NCI-H1105 treated with DMSO at 0.1 percent for 48 hours (cell line): ENCODE data around the gene SFN.
A peak's percentile ranks its signal among the peaks of the same experiment; 100 is the strongest.
"Not testable (repeated sequence)": the region's sequence is repeated elsewhere in the genome, so short reads cannot be mapped to it uniquely, and the experiment has no call there.

Experiments used
- DNase-seq: peaks from one replicate; lab custom pipeline; 2025; lab: John Stamatoyannopoulos, UW

The SFN gene

DNA sequence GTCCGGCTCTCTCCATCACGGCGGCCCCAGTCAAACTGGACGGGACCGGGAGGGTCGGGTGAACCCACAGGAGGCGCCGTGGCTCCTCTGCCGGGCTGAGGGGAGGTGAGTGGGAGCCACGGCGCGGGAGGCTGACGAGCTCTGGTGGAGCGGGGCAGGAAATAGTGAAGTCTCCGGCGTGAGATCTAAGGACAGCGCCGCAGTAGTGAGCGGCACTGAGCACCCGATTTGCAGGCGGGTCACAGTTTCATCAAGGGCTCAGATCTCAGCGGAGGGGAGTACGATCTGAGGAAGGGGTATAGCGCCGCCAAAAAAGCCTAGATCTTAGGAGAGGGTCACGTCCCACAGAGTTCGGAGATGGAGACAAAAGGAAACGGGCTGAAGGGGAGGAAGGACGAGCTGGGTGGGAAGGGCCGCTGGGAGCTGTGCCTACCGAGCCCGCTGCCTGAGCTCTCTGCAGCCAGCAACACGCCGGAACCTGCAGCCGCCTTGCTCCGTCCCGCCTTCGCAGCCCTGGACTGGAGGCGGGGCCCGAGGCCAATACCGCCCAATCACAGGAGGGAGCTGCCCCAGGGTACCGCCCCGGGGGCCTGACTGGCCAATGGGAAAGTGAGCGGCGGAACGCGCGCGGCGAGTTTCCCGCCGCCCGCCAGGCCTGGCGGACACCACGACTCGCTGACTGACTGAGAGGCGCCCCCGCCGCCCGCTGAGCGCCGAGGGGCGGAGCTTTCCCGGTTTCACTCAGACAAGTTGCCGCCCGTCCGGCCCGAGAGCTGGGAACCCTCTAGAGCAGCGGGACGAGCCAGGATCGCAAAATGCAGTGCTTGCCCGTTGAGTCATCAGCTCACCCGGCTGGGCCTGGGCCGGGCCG is 1.9 kb downstream of the SFN start:
- DNase-seq, result peak; percentile 97

DNA sequence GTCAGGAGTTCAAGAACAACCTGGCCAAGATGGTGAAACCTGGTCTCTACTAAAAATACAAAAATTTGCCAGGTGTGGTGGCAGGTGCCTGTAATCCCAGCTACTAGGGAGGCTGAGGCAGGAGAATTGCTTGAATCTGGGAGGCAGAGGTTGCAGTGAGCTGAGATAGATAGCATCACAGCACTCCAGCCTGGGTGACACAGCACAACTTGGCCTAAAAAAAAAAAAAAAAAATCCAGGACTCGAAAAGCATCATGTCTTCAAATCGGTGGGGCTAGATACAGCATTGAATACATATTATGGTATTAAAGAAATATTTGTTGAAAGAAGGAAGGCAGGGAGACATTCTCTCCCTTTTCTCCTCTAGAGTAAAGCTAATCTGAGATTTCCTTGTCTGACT is 10.1 kb downstream of the SFN start:
- DNase-seq, result not testable (repeated sequence)

DNA sequence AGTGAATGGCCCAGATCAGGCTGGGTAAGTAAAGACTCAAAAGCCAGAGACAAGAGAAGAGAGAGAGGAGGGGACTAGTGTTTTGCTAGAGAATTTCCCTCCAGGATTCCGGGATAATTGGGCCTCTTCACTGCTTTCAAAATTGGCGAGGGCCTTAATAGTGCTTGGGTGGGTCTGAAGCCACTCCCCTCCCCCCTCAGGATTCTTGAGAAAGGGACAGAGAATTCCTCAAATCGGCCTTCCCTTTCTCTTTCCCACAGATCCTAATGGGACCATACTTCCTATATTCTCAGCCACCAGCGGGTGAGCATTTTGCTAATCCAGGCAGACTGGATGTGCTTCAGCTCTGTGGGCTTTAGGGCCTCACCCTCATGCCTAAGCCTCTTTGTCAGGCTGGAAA is 11.9 kb downstream of the SFN start:
- DNase-seq, result no peak

DNA sequence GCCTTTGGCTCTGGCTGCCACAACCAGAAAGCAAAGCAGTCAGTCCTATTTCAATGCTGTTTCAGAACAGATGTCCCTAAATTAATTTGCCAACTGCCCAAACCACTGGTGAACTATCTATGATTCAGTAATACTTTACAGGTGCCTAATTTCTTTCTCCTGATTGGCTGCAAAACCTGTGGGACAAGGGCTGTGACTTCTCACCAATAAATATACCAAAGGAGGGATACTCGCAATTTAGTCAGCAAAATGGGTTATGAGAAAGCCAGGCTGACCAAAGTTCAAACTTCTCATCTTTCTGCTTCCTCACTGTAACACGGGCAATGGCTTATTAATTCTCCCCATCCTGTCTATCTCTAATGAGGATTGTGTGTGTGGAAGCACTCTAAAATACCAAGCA is 14.4 kb downstream of the SFN start:
- DNase-seq, result no peak

DNA sequence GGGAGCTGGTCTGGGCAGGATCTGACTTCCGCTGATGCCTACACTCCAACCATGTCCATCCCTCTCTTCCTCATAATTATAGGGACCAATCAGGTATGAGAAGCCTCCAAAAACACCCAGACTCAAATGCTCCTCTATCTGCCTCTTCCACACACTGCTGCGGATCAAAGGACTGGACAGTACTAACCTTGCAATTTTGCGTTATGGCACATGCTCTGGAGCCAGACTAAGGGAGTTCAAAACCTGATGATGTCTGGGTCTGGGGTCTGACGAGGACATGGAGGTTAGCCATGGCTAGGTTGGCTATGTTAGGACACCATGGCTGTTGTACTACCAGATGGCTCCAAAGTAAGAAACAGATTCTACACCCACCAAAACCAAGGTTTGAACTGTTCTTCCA is 16.8 kb downstream of the SFN start:
- DNase-seq, result no peak

DNA sequence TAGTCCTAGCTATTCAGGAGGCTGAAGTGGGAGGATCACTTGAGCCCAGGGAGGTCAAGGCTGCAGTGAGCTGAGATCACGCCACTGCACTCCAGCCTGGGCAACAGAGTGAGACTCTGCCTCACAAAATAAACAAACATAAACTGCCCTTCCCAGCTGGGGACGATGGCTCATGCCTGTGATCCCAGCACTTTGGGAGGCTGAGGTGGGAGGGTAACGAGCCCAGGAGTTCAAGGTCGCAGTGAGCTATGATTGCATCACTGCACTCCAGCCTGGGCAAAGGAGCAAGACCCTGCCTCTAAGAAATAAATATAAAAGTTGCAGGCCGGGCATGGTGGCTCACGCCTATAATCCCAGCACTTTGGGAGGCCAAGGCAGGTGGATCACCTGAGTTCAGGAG is 18.7 kb downstream of the SFN start:
- DNase-seq, result not testable (repeated sequence)

DNA sequence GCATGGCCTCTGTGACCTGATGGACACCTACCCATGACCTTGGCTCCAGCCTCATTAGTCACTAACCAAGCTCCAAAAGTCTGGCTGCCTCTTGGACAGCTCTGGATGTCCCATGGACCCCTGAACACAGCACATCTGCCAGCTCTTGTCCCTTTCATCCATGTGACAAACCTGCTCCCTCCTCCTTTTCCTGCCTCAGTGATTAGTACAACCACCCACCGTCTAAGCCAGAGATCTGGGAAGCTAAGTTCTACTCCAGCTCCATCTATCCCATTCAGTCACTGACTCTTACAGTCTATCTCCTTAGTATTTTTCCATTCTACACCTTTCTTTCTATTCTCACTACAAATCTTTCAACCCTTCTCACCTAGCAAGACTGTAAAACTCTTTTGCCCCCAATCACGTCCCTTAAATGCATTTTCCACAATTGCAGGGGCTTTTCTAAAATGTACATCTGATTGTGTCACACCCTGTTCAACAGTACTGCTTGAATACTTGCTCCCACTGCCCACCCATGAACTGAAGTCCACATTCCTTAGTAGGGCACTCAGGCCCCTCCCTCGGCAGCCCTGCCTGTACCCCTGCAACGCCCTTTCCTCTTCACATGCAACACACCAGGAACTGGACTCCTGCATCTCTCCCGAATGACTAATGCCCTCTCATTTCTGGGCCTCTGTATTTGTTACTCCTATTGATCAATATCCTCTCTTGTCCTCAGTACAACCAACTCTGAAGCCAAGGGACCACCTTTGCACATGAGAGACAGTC is 19.9 kb downstream of the SFN start:
- DNase-seq, result no peak

DNA sequence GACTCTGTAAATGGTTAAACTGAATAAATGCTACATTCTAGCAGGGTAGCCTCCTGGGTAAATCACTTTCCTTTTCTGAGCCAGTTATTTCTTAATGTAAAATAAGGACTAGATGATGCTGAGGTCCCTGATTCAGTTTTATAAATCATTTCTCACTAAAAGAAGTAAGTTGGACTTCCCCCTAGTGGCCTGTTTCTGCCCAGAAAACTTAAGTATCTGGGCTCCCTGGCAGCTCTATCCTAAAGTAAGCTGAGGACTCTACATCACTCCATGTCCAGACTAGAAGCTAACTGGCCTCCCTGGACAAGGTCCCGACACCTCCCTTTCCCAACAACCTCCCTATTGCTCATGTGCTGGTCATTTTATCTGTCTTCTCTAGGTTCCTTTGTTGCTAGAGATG is 24.2 kb downstream of the SFN start:
- DNase-seq, result no peak

DNA sequence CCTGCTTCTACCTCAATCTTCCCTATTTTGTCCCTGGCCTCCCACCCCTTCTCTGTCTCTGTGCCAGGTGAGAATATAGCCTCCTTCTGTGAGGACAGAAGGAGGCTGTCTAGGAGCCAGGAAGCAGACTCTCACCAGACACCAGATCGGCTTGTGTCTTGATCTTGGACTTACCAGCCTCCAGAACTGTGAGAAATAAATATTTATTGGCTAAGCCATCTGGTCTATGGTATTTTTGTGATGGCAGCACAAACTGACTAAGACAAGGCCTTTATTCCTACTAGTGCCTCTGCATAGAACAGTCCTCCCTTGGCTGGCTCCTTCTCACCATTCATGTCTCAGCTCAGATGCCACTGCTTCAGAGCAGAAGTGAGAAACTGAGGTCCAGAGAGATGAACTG is 25.3 kb downstream of the SFN start:
- no peak for DNase-seq

DNA sequence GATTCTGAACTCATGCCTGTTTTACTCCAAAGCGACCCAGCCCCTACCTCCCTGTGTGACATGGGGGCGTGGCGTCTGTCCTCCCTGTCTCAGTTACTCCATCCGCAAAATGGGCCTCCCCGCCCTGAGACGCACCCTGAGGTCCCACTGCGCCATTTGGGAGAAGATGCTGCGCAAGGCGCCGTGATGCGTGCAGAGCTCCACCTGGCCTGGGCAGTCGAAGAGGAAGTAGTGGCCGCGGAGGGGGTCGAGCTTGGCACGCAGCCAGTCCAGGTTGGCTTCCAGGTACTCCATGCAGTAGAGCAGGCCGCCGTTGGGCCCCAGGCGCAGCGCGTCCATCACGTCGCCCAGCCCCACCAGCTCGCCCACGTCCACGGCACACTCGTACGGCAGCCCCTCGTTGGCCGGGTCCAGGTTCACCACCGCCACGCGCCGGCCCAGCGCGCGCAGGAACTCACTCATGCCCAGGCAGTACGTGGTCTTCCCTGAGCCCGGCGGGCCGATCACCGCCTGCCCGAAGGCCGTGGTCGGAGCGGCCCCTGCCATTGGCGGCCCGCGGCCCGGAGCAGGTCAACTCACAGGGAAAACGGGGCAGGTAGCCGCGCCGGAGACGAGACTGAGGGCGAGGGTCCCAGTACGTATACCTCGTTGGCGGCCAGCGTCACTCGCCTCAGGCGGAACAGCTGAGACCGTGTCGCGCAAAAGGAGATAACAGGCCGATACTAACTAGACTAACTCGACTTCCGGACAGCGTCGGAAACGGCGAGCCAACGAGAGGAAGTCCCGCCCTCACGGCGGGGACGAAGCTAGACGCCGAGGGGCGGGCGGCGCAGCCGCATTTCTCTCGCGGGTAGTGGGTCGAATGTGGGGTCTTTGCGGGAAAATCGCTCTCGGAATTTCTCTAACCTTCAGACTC is 26.9 kb downstream of the SFN start, which contains the start of gene GPN2:
TSS of gene GPN2 (minus strand) at position 733 of the 916 bp plus-strand sequence. CDS start at position 546, 187 bp downstream.
- peak; percentile 81 for DNase-seq

DNA sequence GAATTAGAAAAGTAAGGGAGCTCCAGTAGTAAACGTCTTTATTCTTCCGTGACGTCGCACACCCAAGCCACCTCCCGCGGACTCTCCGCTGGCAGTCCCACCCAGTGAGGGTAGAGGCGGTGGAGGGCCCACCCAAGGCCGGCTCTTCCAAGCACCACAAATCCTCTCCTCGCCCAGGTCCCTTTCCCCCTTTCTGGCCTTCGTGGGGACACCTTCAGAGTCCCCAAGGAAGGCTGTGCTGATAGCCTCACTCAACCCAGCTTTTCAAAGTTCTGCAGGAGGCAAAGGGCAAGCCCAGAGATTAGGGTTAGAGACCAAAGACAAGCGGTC is 27.5 kb downstream of the SFN start:
- DNase-seq, result no peak

DNA sequence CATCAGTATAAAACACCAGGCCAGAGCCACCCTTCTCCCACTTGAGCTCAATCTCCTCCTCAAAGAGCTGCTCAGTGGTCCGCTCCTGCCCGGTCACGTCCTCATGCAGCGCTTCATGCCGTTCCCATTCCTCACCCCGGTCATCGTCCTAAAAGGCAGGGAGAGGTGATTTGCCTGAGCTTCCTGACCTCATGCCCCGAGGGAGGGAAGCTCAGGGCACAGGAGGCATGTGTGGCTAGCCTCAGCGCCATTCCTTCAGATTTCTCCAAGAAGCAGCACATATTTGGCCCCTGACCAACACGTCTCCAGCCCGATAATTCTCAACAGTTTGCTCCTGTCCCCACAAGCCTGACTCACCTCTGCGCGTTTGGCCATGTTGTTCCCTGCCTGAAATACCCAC is 31.3 kb downstream of the SFN start:
- no peak for DNase-seq

DNA sequence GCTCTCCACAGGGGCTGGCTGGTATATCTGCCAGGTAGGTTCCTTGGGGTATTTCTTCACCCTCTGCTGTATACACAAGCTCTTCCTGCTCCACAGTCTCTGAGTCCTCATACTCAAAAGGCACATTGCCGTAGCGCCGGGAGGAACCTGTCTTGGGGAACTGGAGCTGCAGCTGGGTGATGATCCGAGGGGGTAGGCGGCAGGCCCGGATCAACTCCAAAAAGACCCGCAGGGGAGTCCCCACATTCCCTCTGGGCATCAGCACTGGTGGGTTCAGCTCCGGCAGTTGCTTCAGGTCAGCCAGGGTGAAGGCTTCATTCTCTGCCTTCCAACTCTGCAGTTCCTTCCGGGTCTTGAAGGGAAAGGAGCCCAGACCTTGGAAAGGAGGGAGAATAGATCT is 34.4 kb downstream of the SFN start:
- no peak for DNase-seq

DNA sequence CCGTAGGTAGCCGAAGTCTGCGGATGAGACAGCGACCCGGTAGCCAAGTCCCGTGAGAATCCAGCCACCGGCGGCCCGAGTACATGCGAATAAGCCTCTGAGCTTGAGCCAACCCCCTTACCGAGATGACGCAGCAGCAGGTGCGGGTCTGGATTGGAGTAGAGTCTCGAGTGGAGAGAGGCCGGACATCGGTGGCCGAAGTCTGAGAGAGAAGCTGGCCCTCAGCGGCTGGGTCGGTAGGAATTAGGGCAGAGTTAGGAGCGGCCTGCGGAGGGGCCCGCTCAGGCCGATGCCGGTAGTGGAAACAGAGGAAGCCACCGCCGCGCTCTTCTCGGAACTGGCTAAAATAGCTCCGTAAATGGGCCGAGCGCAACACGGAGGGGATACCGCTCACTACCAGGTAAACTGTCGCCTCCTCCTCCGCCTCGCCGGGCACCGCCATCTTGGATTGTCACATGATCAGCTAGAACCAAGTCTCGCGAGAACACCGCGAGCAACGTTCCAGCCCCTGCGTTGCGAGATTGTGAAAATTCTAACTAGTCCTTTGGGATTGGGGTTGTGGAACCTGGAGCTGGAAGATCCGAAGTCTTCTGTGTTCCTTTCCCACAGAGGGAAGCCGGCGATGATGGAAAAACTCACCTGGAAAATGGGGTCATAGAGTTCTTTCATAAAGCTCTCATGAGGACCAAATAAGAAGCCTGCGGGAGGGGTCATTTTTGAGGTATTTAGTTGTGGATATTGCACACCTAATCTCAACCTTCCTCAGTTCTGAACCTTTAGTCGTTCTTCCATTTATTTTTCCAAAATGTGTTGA is 37.3 kb downstream of the SFN start, which contains the start of gene GPATCH3:
TSS of gene GPATCH3 (minus strand) at position 467 of the 814 bp plus-strand sequence. CDS start at position 442, 25 bp downstream.
- peak; percentile 95 for DNase-seq

DNA sequence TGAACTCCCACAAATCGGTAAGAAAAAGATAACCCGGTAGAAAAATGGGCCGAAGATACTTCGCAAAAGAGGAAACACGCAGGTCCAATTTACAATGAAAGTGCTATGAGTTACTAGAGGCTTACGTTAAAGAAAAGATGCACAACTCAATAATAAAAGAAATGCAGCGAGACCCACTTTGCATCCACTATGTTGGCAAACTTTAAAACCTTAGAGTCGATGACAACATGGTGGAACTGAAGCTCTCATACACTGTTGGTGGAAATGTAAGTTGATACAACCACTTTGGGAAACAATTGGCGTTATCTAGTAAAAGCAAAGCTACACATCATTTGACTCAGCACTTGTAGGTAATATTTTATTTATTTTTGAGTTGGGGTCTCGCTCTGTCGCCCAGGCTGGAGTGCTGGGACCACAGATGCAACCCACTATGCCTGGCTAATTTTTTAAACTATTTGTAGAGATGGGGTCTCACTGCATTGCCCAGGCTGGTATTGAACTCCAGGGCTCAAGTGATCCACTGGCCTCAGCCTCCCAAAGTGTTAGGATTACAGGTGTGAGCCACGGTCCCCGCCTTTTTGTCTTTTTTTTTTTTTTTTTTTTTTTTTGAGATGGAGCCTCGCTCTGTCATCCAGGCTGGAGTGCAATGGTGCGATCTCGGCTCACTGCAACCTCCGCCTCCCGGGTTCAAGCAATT is 38.0 kb downstream of the SFN start:
- no peak for DNase-seq

DNA sequence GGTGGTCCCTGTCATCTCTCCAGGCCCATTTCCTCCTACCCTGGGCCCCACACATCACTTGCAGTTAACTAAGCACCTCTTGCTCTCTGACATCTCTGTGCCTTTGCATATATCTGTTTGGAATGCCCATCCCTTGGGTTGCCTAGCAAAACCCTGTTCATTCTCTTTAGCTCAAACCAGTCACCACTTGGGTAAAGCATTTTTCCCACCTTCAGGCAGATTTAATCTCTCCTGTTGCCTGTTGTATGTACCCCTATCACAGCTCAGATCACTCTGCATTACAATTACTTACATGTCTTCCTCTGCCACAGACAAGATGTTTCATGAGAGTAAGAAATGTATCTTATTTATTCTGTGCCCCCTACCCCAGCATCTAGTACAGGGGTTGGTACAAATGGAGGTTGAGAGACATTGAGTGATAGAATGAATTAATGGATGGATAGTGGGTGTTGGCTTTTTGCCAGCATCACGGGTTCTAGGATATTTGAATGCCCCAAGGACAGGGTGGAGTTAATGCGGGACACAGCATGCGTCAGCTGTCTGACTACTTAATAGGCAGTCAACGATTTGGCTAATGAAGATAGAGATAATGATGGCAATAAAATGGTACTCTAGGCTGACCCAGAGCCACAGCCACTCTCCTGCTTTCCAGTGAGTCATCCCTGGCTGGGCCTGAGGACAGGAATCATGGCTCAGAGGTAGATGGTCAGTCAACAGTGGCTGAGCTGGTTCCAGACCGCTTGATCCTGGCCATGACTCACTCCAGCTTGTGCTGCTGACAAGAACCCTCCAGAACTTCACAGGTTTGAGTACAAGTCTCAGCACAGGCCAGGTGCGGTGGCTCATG is 44.3 kb downstream of the SFN start:
- peak; percentile 18 for DNase-seq

DNA sequence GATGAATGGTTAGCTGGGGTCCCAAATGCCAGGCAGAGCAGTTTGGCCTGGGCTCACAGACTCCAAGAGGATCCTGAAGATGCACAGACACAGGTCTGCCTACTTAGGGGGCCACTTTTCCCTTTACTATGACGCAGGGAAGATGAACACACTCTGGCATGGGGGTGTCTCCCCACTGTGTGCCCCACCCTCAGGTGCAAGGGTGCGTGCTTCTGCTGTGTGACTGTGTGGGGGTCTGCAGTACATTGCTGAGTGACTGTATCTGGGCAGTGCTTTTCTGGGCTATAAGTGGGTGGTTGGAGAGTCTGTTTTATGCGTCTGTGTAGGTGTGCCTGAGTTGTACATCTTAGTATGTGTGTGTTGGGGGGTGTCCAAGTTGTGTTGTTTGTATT is 47.0 kb downstream of the SFN start:
- DNase-seq, result no peak

DNA sequence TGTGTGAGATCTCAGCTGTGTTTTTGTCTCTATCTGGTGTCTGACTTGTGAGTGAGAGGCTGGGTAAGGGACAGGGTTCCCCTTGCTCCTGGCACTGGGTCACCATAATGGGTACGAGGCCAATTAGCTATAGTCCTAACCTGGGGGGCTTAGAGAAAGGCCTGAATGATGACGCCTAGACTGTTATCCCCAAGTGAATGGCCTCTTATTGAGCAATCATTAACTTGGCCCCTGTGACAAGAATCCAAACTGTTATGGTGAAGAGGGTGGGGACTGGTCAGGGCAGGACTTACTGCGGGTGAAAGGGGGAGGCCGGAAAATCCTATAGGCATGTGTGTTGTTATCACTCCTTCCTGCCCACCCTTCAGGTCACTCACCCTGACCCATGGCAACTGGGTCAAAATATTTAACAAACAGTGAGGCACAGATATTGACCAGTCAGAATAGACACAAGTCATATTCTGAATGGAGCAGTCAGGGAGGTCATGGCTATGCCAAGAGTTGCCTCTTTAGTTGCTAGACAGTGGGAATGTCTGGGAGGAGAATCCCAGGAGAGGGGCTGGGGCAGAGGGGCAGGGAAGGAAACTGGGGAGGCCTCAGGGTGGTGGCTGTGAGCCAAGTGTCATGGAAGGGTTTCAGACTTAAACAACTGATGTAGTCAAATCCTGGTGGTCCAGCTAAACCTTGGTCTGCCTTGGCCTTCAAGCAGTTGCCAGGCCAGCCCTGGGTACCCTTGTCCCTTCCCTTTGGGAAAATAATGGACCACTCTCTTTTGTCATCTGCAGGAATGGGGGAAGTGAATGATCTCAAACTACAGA is 47.6 kb downstream of the SFN start:
- no peak for DNase-seq
